NCI-H2171 (cell line): ENCODE measurements around the gene TMEM51.

Experiments used
- DNase-seq: peaks from one replicate; lab custom pipeline; 2025; lab: John Stamatoyannopoulos, UW

The TMEM51 gene, protein sequence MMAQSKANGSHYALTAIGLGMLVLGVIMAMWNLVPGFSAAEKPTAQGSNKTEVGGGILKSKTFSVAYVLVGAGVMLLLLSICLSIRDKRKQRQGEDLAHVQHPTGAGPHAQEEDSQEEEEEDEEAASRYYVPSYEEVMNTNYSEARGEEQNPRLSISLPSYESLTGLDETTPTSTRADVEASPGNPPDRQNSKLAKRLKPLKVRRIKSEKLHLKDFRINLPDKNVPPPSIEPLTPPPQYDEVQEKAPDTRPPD

DNA sequence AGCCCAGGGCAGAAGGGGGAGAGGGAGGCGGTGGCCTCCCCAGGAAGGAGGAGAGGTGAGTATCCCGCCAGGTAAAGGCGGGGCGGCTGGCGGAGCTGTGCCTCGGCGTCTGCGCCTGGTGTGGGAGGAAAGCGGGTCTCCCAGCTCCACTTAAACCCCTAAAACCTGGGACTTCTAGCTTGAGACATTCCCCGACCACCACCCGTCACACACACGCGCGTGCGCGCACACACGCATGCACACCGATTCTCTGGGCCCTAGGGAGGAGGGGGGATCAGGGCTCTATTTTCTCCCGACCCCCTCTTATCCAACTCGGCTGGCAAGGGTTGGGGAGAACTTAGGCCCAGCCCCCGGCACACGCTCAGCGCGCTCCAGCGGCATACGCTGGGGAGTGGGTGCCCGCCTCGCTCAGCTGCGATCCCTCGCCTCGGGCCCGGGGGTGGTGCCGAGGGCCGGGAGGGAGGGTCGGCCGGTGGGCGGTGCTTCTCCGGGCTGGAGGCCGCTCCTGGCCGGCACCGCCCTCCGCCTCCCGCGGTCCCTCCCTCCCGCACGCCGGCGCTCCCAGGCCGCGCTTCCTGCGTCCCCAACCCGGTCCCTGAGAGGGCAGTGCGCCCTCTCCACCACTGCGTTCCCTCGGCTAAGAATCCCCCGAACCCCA is at the start of gene TMEM51:
Gene TMEM51 (plus strand): TSS at position 564 of the 658 bp plus-strand sequence. CDS start 61,341 bp downstream, outside the sequence.
- DNase-seq: peak; percentile 70

DNA sequence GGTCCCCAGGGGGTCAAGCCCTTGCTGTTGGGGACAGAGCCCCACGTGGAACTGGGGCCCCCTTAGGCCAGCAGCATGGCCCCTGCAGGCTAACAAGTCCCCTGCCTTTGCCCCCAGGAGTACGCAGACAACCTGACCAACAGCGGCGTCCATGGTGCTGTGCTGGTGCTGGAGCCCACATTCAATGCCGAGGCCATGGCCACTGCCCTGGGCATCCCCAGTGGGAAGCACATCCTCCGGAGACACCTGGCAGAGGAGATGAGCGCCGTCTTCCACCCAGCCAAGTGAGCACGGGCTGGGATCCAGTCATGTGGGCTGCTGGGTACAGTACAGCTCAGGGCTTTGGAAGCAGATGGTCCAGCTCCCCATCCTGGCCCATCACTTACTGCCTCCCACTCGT is 49.6 kb upstream of the TMEM51 start:
- DNase-seq: no peak

DNA sequence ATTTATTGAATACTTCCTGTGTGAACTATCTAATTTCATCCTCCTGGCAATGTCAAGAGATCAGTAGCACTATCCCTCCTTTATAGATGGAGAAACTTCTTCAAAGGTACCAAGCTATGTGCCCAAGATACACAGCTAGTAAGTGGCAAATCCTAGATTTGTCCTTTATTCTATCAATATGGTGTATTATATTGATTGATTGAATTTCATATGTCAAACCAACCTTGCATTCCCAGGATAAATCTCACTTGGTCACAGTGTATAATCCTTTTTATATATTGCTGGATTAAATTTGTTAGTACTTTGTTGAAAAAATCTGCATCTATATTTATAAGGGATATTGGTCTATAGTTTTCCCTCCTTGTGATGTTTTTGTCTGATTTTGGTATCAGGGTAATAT is 48.8 kb upstream of the TMEM51 start:
- DNase-seq: no peak

DNA sequence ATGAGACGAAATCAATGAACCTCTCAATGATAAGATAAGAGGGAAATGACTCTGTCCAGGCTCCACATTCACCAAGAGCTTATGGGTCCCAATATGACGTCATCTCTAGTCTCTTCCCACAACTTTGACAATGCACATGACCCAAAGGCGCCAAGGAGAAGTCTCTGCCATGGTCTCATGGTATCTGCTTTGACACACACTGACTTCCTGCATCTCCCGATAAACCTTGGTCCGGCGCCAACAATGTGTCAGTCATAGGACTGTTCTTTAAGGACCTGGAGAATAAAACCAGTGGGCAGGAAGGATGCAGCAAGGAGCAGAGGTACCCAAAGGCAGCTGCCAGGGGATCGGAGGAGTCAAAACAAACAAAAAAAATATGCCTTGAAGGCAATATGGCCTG is 46.9 kb upstream of the TMEM51 start:
- DNase-seq: peak; percentile 7

DNA sequence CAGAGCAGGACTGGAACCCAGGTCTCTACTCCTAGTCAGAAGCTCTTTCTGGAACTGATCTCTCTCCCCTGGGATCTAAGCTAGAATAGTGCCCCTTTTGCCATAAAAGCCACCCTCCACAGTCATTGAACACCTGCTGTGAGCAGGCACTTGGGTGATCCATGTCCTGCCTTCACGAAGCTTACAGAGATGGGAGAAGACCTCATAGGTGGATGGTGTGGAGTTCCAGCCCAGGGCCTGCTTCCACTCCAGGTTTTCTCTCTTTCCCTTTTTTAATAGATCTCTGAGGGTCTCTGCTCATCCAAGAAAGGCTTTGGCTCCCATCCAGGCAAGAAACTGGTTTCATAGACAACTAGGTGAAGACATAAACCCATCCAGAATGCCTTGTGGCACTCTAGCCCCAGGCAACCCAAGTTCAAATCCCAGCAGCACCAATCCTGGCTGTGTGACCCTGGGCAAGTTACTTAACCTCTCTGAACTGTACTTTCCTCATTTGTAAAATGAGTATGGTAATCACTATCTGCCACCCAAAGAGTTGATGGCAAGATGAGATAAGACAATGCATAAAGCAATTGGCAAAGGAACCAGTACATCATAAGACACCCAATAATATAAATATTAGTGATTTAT is 46.4 kb upstream of the TMEM51 start:
- peak; percentile 7 for DNase-seq

DNA sequence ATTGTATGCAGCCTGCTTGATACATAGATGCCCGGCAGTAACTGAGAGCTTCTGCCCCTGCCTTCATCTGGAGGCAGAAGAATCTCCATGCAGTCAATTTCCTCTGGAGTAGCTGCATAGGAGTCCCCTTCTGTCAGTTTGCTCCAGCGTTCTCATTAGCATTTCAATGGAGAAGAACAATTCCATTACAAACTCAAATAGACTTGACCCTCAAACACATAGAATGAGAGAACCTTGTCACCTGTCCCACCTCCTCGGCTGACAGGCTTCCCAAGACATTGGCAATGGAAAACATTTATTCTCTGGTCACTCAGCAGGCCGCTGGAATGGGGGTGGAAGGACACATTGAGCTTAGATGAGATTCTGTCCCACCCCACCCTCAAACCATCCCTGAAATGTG is 45.6 kb upstream of the TMEM51 start:
- DNase-seq: no peak

DNA sequence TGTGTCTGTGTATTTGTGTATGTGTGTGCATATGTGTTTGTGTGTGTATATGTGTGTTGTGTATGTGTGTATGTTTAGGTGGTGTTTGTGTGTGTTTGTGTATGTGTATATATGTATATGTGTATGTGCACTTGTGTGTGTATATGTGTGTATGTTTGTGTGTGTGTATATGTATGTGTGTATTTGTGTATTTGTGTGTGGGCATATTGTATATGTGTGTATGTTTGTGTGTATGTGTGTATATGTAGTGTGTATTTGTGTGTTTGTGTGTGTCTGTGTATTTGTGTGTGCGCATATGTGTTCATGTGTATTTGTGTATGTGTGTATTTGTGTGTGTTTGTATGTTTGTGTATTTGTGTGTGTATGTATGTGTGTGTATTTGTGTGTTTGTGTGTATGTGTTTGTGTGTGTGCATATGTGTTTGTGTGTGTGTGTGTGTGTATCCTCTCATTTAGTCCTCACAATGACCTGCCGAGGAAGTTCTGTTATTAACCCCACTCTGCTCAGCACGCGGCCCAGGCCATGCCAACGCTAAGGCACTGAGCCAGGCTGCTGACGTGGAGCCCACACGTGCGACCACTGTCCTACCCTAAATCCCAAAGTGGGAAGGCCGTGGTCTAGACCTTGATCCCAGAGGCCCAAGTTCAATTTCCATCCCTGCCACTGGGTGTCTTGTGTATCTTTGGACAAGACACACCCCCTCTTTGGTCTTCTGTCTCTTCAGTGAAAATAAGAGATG is 43.2 kb upstream of the TMEM51 start:
- DNase-seq: no peak

DNA sequence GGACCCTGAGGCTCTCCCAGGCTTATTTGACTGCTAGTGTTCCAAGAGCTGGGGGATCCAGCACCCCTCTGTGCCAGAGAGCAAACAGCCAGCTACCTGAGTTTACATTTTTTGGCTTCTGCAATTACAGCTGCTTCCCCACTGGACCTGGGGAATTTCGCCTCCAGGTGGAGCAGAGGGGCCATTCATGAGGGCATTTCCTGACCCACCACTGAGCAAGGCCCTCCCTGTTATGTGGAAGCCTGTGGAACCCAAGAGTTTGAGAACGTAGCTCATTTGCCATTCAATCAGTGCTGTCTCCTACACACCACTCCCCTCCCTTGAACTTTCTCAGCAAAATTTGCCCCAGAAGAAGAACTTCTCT is 42.7 kb upstream of the TMEM51 start:
- no peak for DNase-seq

DNA sequence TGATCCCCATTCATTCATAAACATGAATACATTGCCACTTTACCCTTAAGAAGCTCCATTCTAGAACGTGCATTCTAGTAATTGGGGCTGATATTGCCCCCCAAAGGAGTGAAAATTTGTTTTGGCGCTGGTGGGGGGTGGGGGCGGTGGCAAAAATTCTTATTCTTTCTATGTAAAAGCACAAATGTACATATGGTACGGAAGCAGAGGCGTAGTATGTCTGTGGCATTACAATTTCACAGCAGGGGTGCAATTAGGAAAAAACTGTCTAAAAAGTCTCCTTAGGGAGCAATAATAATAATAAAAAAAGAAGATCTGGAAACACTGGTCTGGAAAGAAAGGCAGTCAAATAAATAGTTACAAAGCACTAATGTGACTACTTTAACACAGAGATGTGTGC is 40.4 kb upstream of the TMEM51 start:
- DNase-seq: peak; percentile 19

DNA sequence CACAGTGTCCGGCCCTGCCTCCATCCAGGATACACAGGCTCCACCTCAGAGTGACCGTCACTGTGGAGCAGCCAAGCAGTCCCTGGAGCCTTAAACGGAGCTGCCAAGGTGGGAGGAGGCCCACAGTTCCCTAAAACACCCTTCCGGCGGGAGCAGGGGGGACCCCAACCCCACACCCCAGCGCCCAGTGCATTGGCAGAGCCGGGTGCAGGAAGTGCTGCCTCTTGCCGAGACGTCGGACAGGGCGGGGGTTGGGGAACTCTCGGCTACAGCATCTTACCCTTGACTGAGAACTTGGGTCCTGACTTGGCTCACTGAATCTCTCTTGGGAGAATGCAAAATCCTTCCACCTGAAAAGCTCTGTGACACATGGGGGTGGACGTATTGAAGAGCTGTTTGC is 38.7 kb upstream of the TMEM51 start:
- DNase-seq: no peak

DNA sequence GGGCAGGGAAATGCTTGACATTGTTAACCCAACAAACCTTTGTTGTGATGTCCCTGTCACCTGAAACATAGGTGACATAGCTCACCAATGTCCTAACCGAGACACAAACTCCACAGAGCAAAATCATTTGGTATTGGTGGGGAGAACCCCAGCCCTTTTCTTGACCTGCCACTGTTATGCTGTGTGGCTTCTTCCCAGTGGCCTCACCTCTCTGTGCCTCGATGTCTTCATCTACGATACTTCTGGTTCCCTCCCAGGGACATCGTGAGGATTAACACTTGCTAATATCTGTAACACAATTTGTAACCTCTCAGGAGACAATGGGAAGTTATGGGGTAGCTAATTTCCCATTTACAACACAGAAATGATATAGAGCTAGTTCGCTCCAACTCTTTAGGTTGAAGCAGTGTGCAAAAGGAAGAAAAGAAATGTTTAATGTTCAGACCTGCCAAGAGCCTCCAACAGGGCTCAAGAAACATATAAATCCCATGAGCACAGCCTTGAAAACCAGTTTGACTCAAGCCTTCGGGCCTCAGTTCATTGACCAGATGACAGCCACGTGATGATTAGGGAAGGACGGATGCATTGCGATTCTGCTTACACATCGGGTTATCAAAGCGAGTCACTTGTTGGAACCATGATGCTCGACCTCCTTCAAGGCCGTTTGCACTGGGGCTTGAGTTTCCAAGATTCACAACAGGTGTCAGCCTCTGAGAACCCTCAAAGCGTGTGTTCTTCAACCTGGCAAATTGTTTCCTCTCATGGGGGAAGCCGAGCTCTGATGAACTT is 37.8 kb upstream of the TMEM51 start:
- DNase-seq: no peak

DNA sequence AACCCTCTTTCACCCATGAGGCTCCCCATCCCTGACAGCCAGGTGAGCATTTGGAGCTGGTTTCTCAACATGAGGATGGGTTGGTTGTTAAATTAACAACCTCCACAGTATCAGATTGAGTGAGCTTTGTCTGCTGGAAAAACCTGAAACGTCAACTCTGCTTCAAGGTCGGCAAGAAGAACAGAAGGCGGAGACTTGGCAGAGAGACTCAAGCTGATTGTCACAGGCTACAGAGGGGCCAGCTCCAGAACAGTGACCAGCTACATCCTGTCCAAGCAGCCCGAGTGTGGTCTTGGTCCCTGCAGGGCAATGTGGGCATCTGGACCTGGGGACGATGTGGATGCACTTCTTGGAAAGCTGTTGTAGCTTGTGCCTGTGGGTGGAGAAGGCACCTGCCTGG is 36.6 kb upstream of the TMEM51 start:
- DNase-seq: no peak

DNA sequence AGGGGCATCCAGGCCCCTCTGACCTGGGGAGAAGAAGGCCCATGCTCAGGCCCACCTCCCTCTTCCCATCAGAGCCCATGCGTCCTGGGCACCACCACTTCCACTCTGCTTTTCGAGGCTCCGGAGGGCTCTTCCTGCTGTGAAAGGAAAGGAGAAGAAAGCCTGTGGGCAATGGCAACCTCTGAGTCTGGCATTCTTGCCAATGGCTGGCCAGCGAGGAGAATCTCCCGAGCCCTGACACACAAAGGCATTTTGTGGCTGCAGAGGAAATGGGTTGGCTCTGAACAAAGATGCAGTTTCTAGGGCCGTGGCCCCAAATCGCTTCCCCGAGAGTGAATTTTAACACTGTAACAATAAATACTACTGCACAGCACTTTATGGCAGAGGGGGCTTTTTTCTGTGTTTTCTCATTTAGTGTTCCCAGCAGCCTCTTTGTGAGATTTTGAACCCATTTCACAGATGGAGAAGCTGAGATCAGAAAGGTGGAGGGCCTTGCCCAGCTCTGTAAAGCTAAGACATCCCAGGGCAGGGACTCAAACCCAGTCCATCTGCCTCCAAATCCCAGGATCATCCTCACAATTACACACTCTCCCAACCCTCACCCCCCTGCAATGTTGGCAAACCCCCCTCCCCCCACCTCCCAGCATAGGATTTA is 35.7 kb upstream of the TMEM51 start:
- no peak for DNase-seq

DNA sequence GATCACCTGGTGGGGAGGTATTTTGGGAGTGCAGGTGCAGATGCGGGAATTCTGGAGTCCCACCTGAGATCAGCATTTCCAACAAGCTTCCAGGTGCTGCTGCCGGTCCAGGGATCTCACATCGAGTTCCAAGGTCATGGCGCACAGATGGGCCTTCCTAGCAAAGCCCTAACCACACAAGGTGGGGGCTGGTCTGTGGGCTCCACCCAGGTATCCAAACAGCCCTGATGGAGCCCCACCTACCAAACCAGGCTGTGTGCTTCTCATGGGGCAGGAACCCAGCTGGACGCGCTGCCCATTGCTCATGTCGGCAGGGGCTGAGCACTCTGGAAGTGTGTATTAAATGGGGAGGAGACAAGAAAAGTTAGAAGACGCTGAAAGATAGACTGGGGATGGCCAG is 35.0 kb upstream of the TMEM51 start:
- no peak for DNase-seq

DNA sequence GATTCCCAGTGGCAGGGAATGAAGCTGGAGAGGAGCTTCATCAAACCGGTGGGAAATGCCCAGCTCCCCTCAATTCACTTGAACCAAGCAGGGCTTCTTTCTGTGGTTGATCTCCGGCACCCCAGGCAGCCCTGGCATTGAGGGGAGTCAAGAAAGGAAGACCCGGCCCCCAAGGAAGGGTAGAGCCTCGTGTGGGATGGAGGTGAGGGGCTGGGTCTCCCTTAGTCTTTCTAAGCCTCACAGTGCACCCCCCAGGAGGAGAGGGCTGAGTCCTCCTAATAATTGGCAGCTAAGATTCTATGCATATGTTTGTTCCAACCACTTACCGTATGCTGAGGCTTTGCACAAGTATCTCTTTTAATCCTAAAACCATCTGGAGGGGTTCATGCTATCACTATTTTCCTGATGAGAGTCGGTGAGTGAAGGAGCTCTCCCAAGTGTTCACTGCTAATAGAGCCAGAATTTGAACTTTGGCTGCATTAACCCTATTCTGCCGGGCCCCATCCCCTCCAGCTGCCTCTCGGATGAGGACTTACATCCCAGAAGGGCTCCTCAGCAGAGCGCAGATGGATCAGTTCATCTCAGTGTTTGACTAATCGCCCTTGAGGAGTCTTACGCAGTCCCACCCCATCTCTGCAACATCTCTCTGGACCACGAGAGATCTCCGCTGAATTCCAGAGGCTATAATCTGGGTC is 33.1 kb upstream of the TMEM51 start:
- DNase-seq: no peak

DNA sequence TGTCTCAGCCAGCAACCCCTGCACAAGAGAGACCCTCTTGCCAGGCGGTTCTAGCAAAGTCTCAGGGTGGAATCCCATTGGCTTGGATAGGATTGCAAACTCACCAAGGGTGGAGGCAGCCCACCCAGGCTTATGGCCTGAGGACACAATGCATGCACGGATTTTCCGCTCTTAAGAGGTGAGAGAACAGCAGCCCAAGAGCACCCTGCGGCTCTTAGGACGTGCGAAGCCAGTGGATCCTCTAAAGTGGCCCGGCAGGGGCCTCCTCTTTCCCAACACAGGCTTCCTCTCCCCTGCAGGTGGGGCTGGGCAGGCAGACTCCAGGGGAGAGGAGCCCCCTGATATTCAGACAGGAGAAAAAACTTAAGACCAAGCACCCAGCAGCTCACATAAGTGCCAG is 31.2 kb upstream of the TMEM51 start:
- no peak for DNase-seq

DNA sequence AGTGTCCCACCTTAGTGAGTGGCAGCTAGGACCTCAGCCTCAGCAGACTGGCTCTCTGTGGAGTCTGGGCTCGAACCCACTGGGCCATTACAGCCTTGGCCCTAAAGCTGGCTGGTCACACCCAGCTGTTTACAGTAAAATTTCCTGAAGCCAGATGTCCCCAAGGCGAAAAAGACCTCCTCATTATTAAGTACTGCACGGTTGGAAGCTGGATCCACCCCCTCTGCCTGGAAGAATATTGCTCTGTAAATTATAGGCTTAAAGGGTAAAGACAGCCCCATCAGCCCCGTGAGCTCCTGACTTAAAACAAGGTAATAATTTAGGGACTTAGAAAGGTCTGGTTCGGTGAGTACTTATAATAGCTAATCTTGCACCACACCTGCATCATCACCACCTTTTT is 30.3 kb upstream of the TMEM51 start:
- DNase-seq: no peak

DNA sequence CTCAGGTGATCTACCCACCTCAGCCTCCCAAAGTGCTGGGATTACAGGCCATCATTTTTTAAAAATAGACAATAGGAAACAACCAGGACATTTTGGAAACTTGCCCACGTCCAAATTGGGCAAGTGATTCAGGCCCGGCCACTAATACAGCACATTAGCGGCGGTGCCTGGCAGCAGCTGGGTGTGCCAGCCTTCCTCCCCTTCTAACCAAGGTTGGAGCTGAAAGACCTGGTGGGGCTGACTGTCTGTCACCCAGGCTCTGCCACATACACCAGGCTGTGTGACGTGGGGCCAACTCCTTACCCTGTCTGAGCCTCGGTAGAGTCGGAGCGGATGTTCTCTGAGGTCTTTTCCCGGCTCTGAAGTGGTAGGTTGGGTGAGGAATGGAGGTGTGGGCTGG is 29.6 kb upstream of the TMEM51 start:
- DNase-seq: no peak

DNA sequence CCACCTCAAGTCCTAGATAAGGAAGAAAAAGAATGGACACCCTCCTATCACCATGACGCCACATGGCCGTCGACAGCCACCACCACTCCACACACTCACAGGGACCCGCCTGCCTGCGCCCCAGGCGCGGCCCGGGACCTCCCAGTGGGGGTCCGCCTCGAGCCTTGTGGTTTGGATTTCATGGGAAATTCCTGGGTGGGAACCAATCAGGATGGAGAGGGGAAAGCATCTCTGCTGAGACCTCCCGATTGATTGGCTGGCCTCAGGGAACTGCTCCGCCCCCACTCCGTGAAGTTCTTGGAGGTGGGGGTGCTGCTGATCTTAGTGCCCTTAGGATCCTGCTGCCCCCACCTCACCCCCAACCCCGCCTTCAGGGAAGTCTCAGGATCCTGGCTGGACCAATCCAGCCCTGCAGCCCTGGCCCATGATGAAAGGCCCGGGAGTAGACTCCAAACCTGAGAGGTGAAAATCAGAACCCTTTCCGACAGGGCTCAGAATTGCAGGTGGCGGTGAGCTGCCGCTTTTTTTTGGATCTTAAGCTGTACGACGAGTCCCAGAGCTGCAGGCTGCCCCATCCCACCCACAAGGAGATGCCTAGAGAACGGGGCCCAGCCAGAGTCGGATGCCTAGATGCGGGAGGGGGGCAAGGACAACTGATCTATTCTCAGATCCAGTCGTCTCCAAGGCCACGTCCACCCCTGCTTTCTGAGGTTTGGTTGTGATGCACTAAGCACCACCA is 29.0 kb upstream of the TMEM51 start:
- no peak for DNase-seq

DNA sequence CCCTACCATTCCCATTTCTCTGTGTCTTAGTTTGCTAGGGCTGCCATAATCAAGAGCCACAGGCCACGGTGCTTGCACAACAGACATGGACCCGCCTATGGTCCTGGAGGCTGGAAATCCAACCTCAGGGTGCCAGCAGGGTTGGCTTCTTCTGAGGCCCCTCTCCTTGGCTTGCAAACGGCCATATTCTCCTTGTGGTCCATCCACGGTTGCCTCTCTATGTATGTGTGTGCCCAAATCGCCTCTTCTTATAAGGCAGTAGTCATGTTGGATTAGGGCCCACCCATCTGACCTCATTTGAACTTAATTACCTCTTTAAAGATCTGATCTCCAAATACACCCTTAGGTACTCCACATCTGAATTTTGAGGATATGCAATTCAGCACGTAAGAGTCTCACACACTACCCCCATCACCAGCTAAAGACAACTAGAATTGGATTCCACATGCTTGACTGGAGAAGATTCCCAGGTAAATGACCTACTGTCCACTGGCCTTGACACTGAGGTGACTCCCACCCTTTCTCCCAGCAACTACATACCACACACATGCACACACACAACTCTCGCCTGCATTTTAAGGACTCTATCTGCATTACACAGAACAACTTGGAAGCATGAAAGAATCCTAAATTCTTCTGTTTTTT is 28.3 kb upstream of the TMEM51 start:
- no peak for DNase-seq
